ENCODE measurements around the gene CCL26.

CCL26 gene

GRCh38 chr7:75772081-75773077 is at the start of gene CCL26:
CCL26 (minus strand) TSS chr7:75772211; CDS start chr7:75772176, 35 bp downstream.
- no peak for TF ChIP-seq CTCF (IDR thresholded peaks at IDR 0.05; ENCODE audit: low read depth, low read length, missing control alignments)
- DNase-seq (ENCODE audit: low read depth): no peak
- no peak within 1 kb of the TSS for H3K4me3 ChIP-seq (ENCODE audit: low read depth, low read length)

GRCh38 chr7:75820688-75821087 is 48.7 kb upstream of the CCL26 start:
- TF ChIP-seq CTCF (IDR thresholded peaks at IDR 0.05; ENCODE audit: low read depth, low read length, missing control alignments): no peak
- DNase-seq (ENCODE audit: low read depth): no peak

GRCh38 chr7:75819711-75820110 is 47.7 kb upstream of the CCL26 start:
- no peak for DNase-seq (ENCODE audit: low read depth)
- H3K4me3 ChIP-seq (ENCODE audit: low read depth, low read length): no peak overlapping the region
- TF ChIP-seq CTCF (IDR thresholded peaks at IDR 0.05; ENCODE audit: low read depth, low read length, missing control alignments): no peak

More at GRCh38 chr7:75820688-75821087, 48.7 kb upstream of the CCL26 start:
- no peak overlapping the region for H3K4me3 ChIP-seq (ENCODE audit: low read depth, low read length)

- no peak for TF ChIP-seq CTCF (IDR thresholded peaks at IDR 0.05; ENCODE audit: low read depth, low read length, missing control alignments)
- H3K4me3 ChIP-seq (ENCODE audit: low read depth, low read length): no peak overlapping the region
- no peak for DNase-seq (ENCODE audit: low read depth)
These were observed 46.5 kb upstream of the CCL26 start for GRCh38 chr7:75818472-75818871.

- H3K4me3 ChIP-seq (ENCODE audit: low read depth, low read length): no peak overlapping the region
- TF ChIP-seq CTCF (IDR thresholded peaks at IDR 0.05; ENCODE audit: low read depth, low read length, missing control alignments): no peak
- DNase-seq (ENCODE audit: low read depth): no peak
These were observed 45.1 kb upstream of the CCL26 start for GRCh38 chr7:75817116-75817515.

GRCh38 chr7:75815418-75816064 is 43.5 kb upstream of the CCL26 start:
- DNase-seq (ENCODE audit: low read depth): no peak
- H3K4me3 ChIP-seq (ENCODE audit: low read depth, low read length): no peak overlapping the region
- TF ChIP-seq CTCF (IDR thresholded peaks at IDR 0.05; ENCODE audit: low read depth, low read length, missing control alignments): no peak
